OCI-LY7 (cell line): ENCODE data around the gene ABCB8.

Experiments
- CTCF ChIP-seq: fragments of 200-600 bp; sonication (generic); conservative IDR thresholded peaks from 2 replicates; pipeline ENCODE4 v1.5.1; 2014; ENCODE audit warnings: mild to moderate bottlenecking, antibody characterized with exemption, low read length, moderate library complexity, mixed read lengths
- EZH2phosphoT487 ChIP-seq: fragments of 200-600 bp; sonication (generic); IDR thresholded peaks from 2 replicates; pipeline ENCODE4 v1.6.1; 2018; ENCODE audit warnings: low read depth, borderline replicate concordance, mild to moderate bottlenecking, mixed run types, antibody characterized with exemption, low read length, moderate library complexity, mixed read lengths

GRCh38 chr7:150982351-150982750, 45.9 kb upstream of the ABCB8 start:
- TF ChIP-seq CTCF = no peak
- no peak for TF ChIP-seq EZH2phosphoT487
